Colonic mucosa (tissue), 4 donors: ENCODE results near the gene SKIC2. TPM values are rescaled to one million over a fixed set of nuclear protein-coding genes. Genes with fewer than 3 reads are reported as not detected.

ENCODE experiments used
- DNase-seq: peaks from one replicate; pipeline ENCODE4 v3.0.0-alpha.2; 2020
- H3K27ac ChIP-seq: fragments of 200-600 bp; one replicate; pipeline ENCODE4 v1.8.0; 2021
- H3K27me3 ChIP-seq: fragments of 200-600 bp; one replicate; pipeline ENCODE4 v1.8.0; 2021
- H3K36me3 ChIP-seq: fragments of 200-600 bp; one replicate; pipeline ENCODE4 v1.8.0; 2021
- H3K4me1 ChIP-seq: fragments of 200-600 bp; one replicate; pipeline ENCODE4 v1.8.0; 2021; ENCODE audit warnings: mild to moderate bottlenecking
- H3K4me3 ChIP-seq: fragments of 200-600 bp; one replicate; pipeline ENCODE4 v1.8.0; 2021
- H3K9ac ChIP-seq, 2 donors: one replicate each; pipeline ENCODE4 v1.7.0; 2013; ENCODE audit warnings: control low read depth in 2 of 2, low read depth in 2 of 2, low read length in 2 of 2
- H3K9me3 ChIP-seq: fragments of 200-600 bp; one replicate; pipeline ENCODE4 v1.8.0; 2021
- intact Hi-C: fragments of 100-400 bp; cut with DNase I; formaldehyde crosslinking; loops from one replicate; pipeline ENCODE4 v1.14.1; 2022
- total RNA-seq, 2 donors: library from RNA; stranded (reverse); fragmentation: NEBNext Ultra II Directional in 1 of 2; extraction: Animal tissue kit (Norgen Biotek cat#: 25700) in 1 of 2; gene quantifications; one replicate each; pipeline ENCODE4 v1.2.1, GENCODE V29; 2021
- TF ChIP-seq, protein P1 (sequence below): fragments of 200-600 bp; IDR thresholded peaks from one replicate; pipeline ENCODE4 v1.8.0; 2022; ENCODE audit warnings: antibody characterized with exemption, mild to moderate bottlenecking
- donor health status: healthy.
- donor health status: DM: no; HTN: no; CAD: no.
- donor health status: DM: no; HTN: no; CAD: no.

Gene SKIC2
- total RNA-seq, 2 donors from 2014 or later = 52.5 to 81.1 TPM

- intact Hi-C loops = loop anchor here (10.0 kb wide), 2 partner anchors 194 to 284 kb away; partner anchors contain the start of gene SAPCD1
- Histone ChIP-seq H3K4me3 (peak overlapping the region; percentile 58), H3K36me3 (peaks cover 17% of the 10 kb centered on the region)
Observed at GRCh38 chr6:31958412-31958740, 599 bp upstream of the SKIC2 start.

DNA sequence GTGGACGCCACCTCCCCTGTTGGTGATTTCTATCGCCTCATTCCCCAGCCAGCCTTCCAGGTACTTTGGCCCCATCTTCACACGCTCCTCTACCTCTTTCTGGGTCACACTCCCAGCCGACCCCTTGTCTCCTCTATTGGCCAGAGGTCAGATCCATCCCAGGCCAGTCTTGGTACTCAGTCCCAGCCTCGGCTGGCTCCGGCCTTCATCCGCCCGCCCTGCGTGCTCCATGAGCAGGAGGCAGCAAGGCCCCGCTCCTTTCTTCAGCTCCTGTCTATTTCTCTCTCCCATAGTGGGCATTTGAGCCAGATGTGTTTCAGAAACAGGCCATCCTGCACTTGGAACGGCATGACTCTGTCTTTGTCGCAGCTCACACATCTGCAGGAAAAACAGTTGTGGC, 2.6 kb downstream of the SKIC2 start:
- H3K9ac ChIP-seq = no peak overlapping the region

More at GRCh38 chr6:31958412-31958740, 599 bp upstream of the SKIC2 start:
- no peak for DNase-seq
- Histone ChIP-seq H3K27ac (peak overlapping the region; percentile 21), H3K9me3 (no peaks in the 10 kb centered on the region), H3K9ac (peak overlapping the region; percentile 81 to 92), H3K27me3 (no peaks in the 10 kb centered on the region), H3K4me1 (peaks cover 6% of the 10 kb centered on the region)
- TF ChIP-seq, protein P1, sequence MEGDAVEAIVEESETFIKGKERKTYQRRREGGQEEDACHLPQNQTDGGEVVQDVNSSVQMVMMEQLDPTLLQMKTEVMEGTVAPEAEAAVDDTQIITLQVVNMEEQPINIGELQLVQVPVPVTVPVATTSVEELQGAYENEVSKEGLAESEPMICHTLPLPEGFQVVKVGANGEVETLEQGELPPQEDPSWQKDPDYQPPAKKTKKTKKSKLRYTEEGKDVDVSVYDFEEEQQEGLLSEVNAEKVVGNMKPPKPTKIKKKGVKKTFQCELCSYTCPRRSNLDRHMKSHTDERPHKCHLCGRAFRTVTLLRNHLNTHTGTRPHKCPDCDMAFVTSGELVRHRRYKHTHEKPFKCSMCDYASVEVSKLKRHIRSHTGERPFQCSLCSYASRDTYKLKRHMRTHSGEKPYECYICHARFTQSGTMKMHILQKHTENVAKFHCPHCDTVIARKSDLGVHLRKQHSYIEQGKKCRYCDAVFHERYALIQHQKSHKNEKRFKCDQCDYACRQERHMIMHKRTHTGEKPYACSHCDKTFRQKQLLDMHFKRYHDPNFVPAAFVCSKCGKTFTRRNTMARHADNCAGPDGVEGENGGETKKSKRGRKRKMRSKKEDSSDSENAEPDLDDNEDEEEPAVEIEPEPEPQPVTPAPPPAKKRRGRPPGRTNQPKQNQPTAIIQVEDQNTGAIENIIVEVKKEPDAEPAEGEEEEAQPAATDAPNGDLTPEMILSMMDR = no peak

GRCh38 chr6:31963921-31964320, 4.9 kb downstream of the SKIC2 start:
- Histone ChIP-seq H3K9me3 (no peaks in the 10 kb centered on the region), H3K4me3 (no peak overlapping the region), H3K27ac (no peak overlapping the region), H3K9ac (no peak overlapping the region), H3K4me1 (no peaks in the 10 kb centered on the region), H3K36me3 (peaks cover 11% of the 10 kb centered on the region), H3K27me3 (no peaks in the 10 kb centered on the region)
- intact Hi-C loops = no loop called here
- DNase-seq = no peak
- TF ChIP-seq, protein P1 = no peak

More for the DNA sequence above, 2.6 kb downstream of the SKIC2 start:
- Histone ChIP-seq H3K36me3 (peaks cover 16% of the 10 kb centered on the region), H3K4me3 (no peak overlapping the region), H3K27ac (no peak overlapping the region), H3K27me3 (no peaks in the 10 kb centered on the region), H3K4me1 (peaks cover 6% of the 10 kb centered on the region), H3K9me3 (no peaks in the 10 kb centered on the region)
- TF ChIP-seq, protein P1 = no peak
- intact Hi-C loops = no loop called here
- no peak for DNase-seq

DNA sequence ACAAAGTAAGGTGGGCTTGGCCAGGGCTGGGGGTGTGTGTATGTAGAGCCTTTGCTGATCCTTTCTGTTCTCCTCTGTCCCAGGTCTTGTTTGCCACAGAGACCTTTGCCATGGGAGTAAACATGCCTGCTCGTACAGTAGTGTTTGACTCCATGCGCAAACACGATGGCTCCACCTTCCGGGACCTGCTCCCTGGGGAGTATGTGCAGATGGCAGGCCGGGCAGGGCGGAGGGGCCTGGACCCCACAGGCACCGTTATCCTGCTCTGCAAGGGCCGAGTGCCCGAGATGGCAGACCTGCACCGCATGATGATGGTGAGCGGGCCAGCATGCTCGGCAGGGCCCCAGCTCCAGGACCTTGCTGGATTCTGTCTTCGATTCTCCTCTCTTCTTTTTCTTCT, 6.7 kb downstream of the SKIC2 start:
- Histone ChIP-seq H3K9me3 (no peaks in the 10 kb centered on the region), H3K4me3 (no peak overlapping the region), H3K27me3 (no peaks in the 10 kb centered on the region), H3K27ac (no peak overlapping the region), H3K4me1 (no peaks in the 10 kb centered on the region), H3K9ac (no peak overlapping the region), H3K36me3 (peaks cover 11% of the 10 kb centered on the region)
- TF ChIP-seq, protein P1 = no peak
- DNase-seq = no peak
- intact Hi-C loops = no loop called here

GRCh38 chr6:31966506-31966905, 7.5 kb downstream of the SKIC2 start:
- DNase-seq = no peak
- Histone ChIP-seq H3K4me1 (no peaks in the 10 kb centered on the region), H3K27ac (no peak overlapping the region), H3K9ac (no peak overlapping the region), H3K4me3 (no peak overlapping the region), H3K9me3 (no peaks in the 10 kb centered on the region), H3K36me3 (peaks cover 5% of the 10 kb centered on the region), H3K27me3 (no peaks in the 10 kb centered on the region)
- TF ChIP-seq, protein P1 = no peak
- intact Hi-C loops = no loop called here
